OCI-LY1 (cell line): ENCODE data around the gene OSCAR.

ENCODE experiments used
- CTCF ChIP-seq: fragments of 200-600 bp; sonication (generic), shearing (Covaris generic); IDR thresholded peaks from 2 replicates; pipeline ENCODE4 v1.5.1; 2017; ENCODE audit warnings: mild to moderate bottlenecking, antibody characterized with exemption, low read length, moderate library complexity, mixed read lengths
- EZH2 ChIP-seq: fragments of 200-600 bp; sonication (generic), shearing (Covaris generic); IDR thresholded peaks from 2 replicates; pipeline ENCODE4 v1.8.0; 2017; ENCODE audit warnings: borderline replicate concordance, mixed run types, mild to moderate bottlenecking, antibody characterized with exemption, low read length, moderate library complexity, mixed read lengths

- TF ChIP-seq EZH2 (no peak), CTCF (no peak)
Measured at GRCh38 chr19:54121259-54121658, 20.7 kb upstream of the OSCAR start.
